Stimulated activated CD4-positive, alpha-beta T cell treated with anti-CD3 and anti-CD28 coated beads, TNF-alpha, amount 100 ng/mL, for 4 hours (primary cell): ENCODE measurements around the gene SLC34A1.

Source experiments
- DNase-seq, 3 experiments: peaks; one replicate each; pipeline ENCODE4 v3.0.0-alpha.2; 2020; ENCODE audit warnings: low read depth in 3 of 3

SLC34A1 gene

GRCh38 chr5:177388521-177389052 lies 4.4 kb downstream of the SLC34A1 start:
- no peak for DNase-seq

- no peak for DNase-seq
Observed at GRCh38 chr5:177389241-177390169, 5.3 kb downstream of the SLC34A1 start.

DNA sequence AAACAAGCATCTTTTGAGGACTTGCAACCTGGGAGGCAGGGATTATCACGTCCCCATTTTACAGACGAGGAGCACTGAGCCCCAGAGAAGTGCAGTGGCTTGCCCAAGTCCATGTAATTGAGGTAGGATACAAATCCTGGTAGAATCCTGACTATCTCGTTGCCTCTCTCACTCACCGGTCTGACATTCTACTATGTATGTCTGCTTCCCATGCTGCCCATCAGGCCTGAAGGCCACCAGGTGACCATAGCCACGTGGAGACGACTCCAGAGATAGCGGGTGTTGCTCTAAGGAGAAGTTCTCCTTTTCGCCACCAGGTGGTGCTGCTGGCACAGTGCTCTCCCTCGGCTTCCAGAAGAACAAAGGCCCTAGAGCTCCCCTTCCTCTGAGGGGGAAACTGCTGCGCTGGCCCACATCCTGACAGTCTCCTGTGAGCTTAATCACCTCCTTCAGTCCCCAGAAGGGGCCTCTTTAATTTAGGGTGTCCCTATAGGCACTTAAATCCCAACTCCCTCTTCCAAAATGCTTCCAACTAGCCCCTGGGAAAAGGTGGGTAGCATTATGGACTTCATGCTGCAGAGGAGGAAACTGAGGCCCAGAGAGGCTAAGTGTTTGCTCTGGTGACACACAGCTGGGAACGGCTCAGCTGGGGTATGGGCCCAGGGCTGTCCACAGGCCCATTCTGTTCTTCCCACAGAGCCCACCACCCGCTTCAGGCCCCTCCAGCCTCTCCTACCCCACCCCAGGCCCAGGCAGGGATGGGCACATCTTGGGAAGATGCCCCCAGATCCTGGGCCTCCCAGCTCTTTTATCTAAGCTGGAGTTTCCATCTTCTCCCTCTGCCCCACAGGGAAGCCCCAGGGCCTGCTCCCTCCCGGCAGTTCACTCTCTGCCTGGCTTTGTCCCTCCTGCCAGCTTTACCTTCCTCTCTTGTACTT lies 6.4 kb downstream of the SLC34A1 start:
- DNase-seq = peak; percentile 63 to 76 (median 75)

DNA sequence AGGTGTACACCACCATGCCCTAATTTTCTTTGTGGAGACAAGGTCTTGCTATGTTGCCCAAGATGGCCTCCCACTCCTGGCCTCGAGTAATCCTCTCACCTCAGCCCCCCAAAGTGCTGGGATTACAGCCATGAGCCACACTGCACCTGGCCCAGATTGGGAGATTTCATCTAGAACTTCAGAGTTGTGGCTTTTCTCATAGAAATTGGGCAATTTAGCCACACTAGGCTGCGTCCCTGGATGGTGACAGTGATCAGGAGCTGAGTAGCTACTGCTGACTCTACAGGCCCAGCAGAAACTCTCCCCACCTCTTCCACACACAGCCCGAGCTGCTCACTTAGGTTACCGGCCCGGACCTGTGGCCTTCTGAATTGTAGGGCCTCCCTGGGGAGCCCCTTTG lies 8.5 kb downstream of the SLC34A1 start:
- no peak for DNase-seq

DNA sequence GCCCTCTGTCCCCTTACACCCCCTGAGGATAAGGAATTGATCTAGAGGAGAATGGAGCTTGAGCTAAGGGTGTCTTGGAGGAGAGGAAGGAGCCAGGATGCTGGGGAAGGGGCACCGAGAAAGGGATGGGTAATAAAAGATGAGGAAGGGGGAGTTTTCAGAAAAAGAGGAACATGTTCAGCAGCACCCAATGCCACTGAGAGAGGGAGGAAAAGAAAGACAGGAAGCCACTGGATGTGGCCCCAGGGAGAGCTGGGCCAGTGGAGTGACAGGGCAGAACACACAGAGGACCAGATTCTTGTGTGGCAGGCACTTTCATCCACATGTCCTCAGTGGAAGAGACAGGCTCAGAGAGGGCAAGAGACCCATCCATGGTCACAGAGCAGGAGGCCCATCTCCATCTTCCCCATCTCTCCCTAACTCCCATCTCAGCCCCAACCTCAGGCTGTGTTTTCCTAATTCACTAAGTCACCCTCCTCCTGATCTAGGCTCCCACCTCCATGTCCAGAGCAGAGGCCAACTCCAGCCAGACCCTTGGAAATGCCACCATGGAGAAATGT lies 9.1 kb downstream of the SLC34A1 start:
- DNase-seq = no peak

GRCh38 chr5:177393990-177394389 lies 9.8 kb downstream of the SLC34A1 start:
- no peak for DNase-seq

GRCh38 chr5:177396078-177396477 lies 11.8 kb downstream of the SLC34A1 start:
- DNase-seq = no peak

- DNase-seq = no peak
Observed at GRCh38 chr5:177396807-177397206, 12.6 kb downstream of the SLC34A1 start.

DNA sequence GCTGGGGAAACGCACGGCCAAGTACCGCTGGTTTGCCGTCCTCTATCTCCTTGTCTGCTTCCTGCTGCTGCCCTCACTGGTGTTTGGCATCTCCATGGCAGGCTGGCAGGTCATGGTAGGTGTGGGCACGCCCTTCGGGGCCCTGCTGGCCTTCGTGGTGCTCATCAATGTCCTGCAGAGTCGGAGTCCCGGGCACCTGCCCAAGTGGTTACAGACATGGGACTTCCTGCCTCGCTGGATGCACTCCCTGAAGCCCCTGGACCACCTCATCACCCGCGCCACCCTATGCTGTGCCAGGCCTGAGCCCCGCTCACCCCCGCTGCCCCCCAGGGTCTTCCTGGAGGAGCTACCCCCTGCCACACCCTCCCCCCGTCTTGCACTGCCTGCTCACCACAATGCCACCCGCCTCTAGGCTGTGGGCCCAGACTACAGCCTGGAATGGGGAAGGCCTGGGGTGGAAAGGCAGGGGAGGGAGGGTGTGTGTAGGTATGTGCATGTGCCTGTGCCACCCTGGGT lies 13.7 kb downstream of the SLC34A1 start:
- DNase-seq = no peak

DNA sequence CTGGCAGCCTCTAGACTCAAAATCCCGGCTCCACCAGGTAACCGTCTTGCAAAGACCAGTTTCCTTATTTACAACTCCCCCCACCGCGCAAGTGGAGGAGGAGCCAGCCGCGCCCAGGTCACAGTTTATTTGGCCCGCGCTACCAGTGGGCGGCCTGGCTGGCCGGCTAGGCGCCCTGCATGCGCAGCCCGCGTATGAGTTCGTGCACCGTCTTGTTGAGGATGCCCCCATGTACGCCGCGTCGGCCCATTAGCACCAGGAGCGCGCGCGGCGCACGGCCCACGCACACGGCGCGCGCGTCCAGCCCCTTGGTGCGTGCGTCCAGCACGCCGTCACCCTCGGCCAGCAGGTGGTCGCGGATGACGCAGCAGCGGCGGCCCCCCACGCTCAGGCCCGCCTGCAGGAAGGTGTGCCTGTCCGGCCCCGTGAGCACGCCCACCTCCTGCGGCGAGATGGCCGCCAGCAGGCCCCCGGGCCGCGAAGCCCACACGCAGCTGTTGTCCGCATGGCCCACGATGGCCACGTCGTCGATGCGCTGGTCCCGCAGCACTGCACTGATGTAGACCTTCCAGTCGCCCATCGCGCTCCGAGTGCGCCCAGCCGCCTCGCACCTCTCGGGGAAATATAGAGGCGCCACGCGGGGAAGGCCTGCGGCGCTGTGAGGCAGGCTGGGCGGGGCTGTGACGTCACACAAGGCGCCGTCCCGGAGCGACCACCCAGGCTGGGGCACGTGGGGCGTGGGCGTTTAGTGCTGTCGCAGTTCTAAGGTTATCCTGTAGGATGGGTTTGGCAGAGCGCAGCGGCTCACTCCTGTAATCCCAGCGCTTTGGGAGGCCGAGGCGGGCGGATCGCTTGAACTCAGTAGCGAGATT lies 16.0 kb downstream of the SLC34A1 start, which contains the start of gene PFN3:
TSS of gene PFN3 (minus strand) at position 665 of the 872 bp plus-strand sequence. CDS start at position 580, 85 bp downstream.
- DNase-seq = no peak

- peak in 2 of 3 experiments; percentile 43 to 56 for DNase-seq
Observed at GRCh38 chr5:177402271-177403043, 18.2 kb downstream of the SLC34A1 start.

- peak in 1 of 3 experiments; percentile 29 for DNase-seq
Observed at GRCh38 chr5:177403102-177403791, 19.0 kb downstream of the SLC34A1 start.

- DNase-seq = peak; percentile 68 to 80 (median 72)
Observed at GRCh38 chr5:177403792-177404640, 19.8 kb downstream of the SLC34A1 start.

DNA sequence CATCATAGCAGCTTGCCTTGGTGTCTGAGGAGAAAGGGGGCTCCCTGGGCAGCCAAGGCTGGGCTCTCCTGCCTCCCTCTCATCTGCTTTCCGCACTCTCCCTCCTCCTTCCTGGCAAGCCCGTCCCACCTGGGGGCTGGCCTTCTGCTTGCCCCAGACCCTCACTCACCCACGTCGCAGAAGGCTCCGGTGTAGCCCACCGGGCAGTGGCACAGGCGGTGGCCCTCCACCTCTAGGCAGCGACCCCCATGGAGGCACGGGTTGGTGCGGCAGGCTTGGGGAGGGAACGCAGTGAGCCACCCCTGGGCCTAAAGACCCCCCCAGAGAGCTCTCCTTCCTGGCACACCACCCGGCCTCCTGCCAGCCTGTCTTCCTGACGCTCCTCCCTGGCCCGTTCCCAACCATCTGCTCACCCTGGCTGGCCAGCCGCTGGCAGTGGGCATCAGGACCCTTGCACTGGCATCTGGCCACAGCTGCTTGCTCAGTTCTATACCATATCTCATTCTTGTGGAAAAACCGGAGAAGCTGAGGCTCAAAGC lies 20.5 kb downstream of the SLC34A1 start:
- DNase-seq = no peak

DNA sequence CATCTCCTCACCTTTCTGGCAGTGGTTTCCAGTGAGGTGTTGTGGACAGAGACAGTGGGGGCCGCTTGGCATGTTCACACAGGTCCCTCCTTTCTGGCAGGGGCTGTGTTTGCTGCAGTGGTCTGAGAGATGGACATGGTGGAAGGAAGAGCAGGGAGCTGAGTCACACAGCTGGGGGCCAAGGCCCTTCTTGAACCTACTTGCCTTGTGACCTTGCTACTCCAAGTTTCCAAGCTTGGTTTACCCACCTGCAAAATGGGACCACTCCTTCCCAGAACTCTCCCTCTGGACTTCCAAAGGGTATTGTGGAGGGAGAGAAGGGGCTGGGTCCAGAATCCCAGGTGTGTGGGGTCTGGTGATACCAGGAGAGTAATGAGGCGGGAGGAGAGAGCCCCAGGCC lies 21.1 kb downstream of the SLC34A1 start:
- DNase-seq = no peak

- DNase-seq = no peak
Observed at GRCh38 chr5:177405805-177406204, 21.6 kb downstream of the SLC34A1 start.

DNA sequence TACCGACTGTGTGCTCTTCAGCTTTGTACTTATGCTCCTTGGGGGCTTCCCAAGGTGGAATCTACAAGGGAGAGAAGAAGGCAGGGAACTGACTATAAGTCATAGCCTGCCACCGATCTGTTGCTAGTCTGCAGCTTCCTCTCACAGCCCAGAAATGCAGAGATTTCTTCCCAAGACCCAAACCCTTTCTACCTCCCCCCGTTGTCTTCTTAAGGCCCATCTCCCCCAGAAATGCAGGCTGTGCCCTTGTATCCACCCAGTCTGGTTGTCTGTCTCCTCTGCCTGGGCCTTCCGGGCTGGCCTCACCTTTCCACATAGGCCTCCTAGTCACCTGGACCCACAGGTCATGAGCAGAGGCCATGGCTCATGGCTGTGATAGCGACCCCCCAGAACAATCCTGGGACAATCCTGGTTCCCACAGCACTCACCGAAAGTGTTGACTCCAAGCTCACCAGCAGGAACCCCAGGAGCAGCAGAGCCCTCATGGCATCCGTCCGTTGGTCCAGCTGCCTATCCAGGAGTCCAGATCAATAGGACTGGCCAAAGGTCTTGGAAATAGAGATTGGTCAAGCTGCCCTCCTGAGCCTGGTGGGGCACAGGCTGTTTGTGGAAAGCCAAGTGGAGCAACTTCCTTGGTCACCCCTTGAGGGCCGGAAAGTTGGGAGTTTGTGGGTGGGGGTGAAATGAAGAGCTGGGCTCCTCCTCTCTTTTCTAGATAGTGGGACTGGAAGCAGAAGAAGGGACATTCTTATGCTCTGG lies 25.0 kb downstream of the SLC34A1 start, which contains the start of gene F12:
TSS of gene F12 (minus strand) at position 522 of the 759 bp plus-strand sequence. CDS start at position 485, 37 bp downstream.
- no peak for DNase-seq
